ENCODE measurements around the gene PCSK6. TPM values are rescaled to one million over a fixed set of nuclear protein-coding genes. Genes with fewer than 3 reads are reported as not detected.
"Not testable (repeated sequence)": the region's sequence is repeated elsewhere in the genome, so short reads cannot be mapped to it uniquely, and the experiment has no call there.

Gene PCSK6
- total RNA-seq, 1 experiment from 2014 or later: 10.6 TPM

DNA sequence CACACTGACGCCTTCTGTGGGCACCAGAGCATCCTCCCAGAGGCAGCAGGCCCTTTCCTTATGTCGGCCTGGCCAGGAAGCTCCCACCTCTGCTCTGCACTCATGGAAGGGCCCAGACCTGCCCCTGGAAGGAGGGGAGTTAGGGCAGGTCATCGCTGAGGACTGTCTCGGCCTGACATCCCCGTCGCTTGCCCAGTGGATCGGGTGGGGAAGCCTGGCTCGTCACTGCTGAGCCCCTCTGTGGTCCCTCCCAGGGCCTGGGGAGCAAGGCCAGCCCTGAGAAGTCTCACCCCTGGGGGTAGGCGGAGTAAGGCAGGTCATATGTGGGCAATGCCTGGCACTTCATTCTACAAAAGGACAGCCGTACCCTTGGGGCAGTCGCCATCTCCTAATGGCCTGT lies 131.6 kb downstream of the PCSK6 start:
- no TSS peak for BruUV-seq (replicated peaks)
- CTCF ChIA-PET: no interaction called here
- TF ChIP-seq REST (IDR thresholded peaks at IDR 0.05; ENCODE audit: insufficient read depth in 1 of 2, low read depth in 2 of 2, low read length in 1 of 2) (no peak), POLR2AphosphoS5 (IDR thresholded peaks at IDR 0.05; ENCODE audit: low read depth, low read length) (no peak), SIN3A (IDR thresholded peaks at IDR 0.05; ENCODE audit: borderline replicate concordance, insufficient read depth, low read depth, low read length) (no peak), TCF7L2 (IDR thresholded peaks at IDR 0.05; ENCODE audit: low read depth, low read length) (no peak), CTCF (IDR thresholded peaks at IDR 0.05) (no peak)

DNA sequence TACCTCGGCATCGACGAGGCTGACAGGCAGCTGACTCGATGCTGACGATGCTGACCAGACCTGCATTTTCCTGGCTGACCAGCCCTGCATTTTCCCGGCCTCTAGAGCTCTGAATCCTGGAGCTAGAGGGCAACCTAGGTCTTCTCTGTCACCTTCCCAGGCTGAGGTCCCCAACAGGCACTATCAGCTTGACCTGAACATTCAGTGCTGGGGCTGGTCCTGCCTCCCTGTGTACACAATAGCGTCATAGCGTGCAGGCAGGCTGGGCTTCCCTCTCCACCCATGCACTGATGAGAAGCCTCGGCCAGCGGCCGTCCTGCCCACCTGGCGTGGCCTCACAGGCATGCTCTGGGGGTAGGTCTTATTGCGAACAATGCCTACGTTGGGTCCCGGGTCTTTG lies 132.2 kb downstream of the PCSK6 start:
- ChIA-PET CTCF (no interaction called here), POLR2A (no interaction called here)
- intact Hi-C loops (cut with micrococcal nuclease; ENCODE audit: unreplicated experiment): no loop called here
- no peak overlapping the region for H3K27ac ChIP-seq (ENCODE audit: low read length)
- H3K9me3 ChIP-seq (ENCODE audit: control insufficient read depth, insufficient read depth, low read depth, low read length): no peaks in the 10 kb centered on the region
- H3K36me3 ChIP-seq (ENCODE audit: control insufficient read depth, insufficient read depth, low read length): no peaks in the 10 kb centered on the region
- DNase-seq (ENCODE audit: low read depth, low spot score) (no peak), ATAC-seq (peak; percentile 29; the same call in 1 of the 2 replicates)
- BruUV-seq (replicated peaks): no TSS peak
- peaks cover 10% of the 10 kb centered on the region for H3K4me1 ChIP-seq (ENCODE audit: control insufficient read depth, insufficient read depth, low read length)
- no peak for TF ChIP-seq SIN3A (IDR thresholded peaks at IDR 0.05; ENCODE audit: borderline replicate concordance, insufficient read depth, low read depth, low read length)
- no peak overlapping the region for H3K4me3 ChIP-seq (ENCODE audit: low read depth in 2 of 2, low read length in 2 of 2)
- H3K27me3 ChIP-seq (ENCODE audit: control insufficient read depth, insufficient read depth, low read length): no peaks in the 10 kb centered on the region
- in situ Hi-C loops (cut with HindIII; ENCODE audit: low pct_unique_long_range_greater_than_20kb, low sequenced_read_pairs): no loop called here

More for the DNA sequence above, 131.6 kb downstream of the PCSK6 start:
- ATAC-seq: no peak
- Histone ChIP-seq H3K36me3 (ENCODE audit: control insufficient read depth, insufficient read depth, low read length) (no peaks in the 10 kb centered on the region), H3K27me3 (ENCODE audit: control insufficient read depth, insufficient read depth, low read length) (no peaks in the 10 kb centered on the region), H3K27ac (ENCODE audit: low read length) (no peak overlapping the region), H3K9me3 (ENCODE audit: control insufficient read depth, insufficient read depth, low read depth, low read length) (no peaks in the 10 kb centered on the region), H3K4me3 (ENCODE audit: low read depth in 2 of 2, low read length in 2 of 2) (no peak overlapping the region), H3K4me1 (ENCODE audit: control insufficient read depth, insufficient read depth, low read length) (peaks cover 10% of the 10 kb centered on the region)
- POLR2A ChIA-PET: no interaction called here
- intact Hi-C loops (cut with micrococcal nuclease; ENCODE audit: unreplicated experiment) (no loop called here), in situ Hi-C loops (cut with HindIII; ENCODE audit: low pct_unique_long_range_greater_than_20kb, low sequenced_read_pairs) (no loop called here)
- DNase-seq (ENCODE audit: low read depth, low spot score): no peak

DNA sequence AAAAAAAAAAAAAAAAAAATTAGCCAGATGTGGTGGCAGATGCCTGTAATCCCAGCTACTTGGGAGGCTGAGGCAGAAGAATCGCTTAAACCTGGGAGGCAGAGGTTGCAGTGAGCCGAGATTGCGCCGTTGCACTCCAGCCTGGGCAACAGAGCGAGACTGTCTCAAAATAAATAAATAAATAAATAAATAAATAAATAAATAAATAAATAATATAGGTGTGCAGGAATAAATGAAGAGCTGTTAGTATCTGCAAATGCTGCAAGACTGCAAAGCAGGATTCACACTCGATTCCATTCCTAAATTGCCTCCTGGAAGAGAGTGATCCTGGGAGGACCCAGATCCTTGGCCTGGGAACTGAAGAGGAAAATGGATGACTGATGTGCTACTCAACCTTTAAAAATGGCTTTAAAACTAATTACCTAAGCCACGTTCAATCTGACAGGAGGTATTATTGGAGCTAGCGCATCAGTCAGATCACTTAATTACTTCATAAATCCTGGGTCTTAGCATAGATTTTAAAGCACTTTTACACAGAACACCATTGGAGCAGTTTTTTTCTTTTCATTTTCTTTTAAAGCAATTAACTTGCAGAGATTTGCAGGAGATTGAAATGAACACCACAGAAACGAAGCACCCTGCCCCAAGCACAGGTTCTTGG lies 132.9 kb downstream of the PCSK6 start:
- H3K36me3 ChIP-seq (ENCODE audit: control insufficient read depth, insufficient read depth, low read length); DNase-seq (ENCODE audit: low read depth, low spot score); H3K27ac ChIP-seq (ENCODE audit: low read length); H3K4me3 ChIP-seq (ENCODE audit: low read depth in 2 of 2, low read length in 2 of 2); BruUV-seq (replicated peaks); intact Hi-C loops (cut with micrococcal nuclease; ENCODE audit: unreplicated experiment); in situ Hi-C loops (cut with HindIII; ENCODE audit: low pct_unique_long_range_greater_than_20kb, low sequenced_read_pairs); H3K9me3 ChIP-seq (ENCODE audit: control insufficient read depth, insufficient read depth, low read depth, low read length); POLR2A ChIA-PET; ATAC-seq; CTCF ChIA-PET; H3K27me3 ChIP-seq (ENCODE audit: control insufficient read depth, insufficient read depth, low read length): not testable (repeated sequence)
- peaks cover 10% of the 10 kb centered on the region for H3K4me1 ChIP-seq (ENCODE audit: control insufficient read depth, insufficient read depth, low read length)

Measured in Panc1 (cell line).